GM21825 (cell line): ENCODE data around the gene COX17.

Experiments
- ATAC-seq: cut with Tn5 transposase; IDR thresholded peaks from one replicate; pipeline ENCODE4 v1.9.1; 2021; ENCODE audit warnings: mild to moderate bottlenecking, moderate library complexity; ENCODE audit not compliant: unreplicated experiment

COX17 gene

DNA sequence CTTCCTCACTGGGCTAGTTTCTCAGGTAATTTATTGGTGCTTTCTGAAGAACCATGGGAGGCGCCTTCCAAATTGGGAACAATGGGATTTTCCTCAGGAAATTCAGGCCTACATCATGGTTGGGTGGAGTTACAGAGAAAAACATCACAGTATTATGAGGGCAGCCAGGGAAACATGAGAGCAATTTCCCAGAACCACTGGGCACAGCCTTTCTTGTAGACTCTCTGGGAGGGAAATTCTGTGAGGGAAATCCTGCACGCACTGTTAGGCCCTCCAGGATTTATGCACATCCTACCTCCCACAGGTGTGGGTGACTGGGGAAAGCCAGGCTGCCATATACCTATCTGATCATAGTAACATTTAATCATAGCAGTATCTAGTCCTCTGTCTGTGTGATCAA, 30.0 kb downstream of the COX17 start:
- ATAC-seq = no peak

DNA sequence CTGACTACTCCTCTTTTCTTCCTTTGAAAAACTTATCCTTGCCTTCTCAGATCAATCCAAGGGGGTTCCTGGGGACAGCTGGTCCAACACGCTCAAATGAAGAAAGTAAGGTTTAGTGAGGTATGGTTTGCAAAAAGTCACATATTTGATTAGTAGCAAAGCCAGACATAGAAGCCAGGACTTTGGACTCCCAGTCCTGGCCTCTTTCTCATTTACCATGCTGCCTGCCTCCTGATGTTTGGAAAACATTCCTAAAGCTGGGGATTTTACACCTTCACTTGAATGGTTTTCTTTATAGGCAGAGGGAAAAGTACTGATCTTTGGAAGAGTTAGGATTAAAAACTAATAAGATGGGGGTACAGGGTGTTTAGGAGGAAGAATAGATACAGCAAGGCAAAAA, 31.4 kb downstream of the COX17 start:
- no peak for ATAC-seq

DNA sequence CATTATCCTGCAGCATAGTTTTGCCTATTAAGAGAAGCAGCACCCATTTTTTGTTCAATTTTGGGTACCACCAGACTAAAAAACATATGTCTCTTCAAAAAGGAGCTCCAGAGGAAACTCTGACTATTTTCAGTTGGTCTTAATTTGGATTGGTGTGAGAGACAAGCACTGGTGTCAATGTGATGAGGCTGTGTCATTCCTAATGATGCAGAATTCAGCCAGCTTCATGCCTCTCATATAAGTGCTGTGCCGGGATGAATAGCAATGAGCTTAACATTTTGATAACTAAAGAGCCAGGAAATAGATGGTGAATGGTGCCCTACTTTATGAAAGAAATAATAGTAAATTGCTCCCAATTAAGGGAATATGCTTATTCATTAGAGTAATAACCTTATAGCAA, 32.7 kb downstream of the COX17 start:
- ATAC-seq = no peak

DNA sequence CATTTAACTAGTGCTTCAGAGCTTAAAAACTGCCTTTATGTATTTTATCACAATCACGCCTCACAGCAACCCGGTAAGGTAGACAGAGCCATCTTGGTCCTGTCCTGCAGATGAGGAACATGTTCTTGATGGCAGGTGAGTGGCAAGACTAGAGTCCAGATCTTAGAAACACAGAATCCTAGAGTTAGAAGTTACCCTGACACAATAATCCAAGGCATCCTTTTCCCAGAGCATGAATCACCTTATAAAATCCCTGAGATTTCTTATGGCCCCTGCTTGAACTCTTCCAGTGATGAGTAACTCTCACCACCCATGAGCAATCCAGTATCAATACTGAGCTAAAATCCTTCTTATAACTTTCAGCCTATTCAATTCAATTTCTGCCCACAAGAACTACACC, 33.7 kb downstream of the COX17 start:
- no peak for ATAC-seq

DNA sequence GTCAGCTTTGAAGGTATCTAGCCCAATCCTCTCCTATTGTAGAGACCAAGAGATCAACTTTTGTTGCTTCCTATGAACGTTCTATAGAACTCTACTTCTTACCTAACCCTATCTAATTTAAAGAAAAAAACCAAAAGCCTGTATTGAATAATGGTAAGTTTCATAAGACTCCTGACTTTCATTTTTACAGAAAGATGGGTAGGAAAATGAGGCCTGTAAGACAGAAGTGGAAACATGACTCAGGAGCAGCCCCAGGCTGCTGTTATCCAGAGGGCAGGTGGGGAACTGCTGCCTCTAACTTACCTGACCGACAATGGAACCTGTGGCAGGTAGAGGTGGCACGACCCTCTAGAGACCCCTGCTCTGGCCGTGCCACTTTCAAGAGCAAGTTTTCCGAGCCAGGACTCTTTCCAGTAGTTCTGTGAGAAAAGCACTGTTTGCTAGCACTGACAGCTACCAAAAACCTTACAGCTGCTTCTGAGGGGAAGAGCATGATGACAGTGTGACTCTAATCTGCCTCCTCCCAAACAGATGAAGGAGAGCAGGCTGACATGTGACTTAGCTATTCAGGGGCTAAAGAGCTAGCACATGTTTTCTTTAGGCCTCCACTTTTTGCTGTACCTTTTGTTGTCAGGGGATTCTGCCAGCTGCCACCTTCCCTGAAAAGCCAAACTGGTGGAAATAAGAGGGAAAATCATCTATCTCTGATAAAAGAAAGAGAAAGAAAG, 34.3 kb downstream of the COX17 start:
- ATAC-seq = no peak

DNA sequence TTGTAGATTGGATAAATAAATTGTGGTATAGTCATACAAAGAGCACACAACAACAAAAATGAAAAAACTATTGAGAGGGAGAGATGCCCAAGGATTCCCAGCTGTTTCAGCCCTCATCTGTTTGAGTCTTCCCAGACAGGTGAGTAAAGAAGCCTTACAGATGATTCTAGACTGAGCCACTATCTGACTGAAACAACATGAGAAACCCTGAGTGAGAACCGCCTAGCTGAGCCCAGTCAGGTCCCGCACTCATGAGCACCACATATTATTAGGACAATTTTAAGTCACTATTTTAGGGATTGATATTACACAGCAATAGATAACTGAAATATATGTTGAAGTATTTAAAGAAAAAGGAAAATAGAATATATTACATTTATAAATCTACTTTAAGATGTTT, 35.8 kb downstream of the COX17 start:
- no peak for ATAC-seq

DNA sequence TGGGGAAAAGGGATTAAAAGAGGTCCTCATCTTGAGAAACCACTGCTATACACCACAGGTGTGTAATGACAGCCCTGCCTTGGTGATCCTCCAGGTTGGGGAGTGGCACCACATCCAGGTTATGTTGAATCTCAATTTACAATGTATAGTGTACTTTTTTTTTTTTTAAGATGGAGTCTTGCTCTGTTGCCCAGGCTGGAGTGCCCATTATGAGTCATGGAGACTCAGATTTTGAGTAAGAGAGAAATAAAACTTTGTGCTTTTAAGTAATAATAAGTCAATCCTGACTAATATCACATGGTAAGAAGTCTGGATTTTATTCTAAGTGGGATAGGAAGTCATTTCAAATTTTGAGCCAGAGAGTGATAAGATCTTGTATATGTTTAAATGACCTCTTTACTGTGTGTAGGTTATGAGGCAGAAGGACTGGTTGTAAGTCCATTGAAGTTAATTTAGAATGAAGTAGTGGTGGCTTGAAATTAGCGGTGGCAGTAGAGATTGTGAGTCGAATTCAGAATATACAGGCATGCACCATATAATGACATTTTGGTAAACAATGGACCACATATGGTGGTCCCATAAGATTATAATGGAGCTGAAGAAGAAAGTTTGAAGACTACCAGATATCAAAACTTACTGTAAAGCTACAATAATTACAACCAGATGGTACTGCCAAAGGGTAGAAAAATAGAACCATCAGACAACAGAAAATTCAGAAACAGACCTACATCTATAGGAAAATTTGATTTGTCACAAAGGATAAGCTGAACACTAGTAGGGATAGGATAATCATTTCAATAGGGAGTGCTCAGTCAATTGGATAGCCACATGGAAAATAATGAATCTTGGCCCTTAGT, 37.5 kb downstream of the COX17 start:
- no peak for ATAC-seq

DNA sequence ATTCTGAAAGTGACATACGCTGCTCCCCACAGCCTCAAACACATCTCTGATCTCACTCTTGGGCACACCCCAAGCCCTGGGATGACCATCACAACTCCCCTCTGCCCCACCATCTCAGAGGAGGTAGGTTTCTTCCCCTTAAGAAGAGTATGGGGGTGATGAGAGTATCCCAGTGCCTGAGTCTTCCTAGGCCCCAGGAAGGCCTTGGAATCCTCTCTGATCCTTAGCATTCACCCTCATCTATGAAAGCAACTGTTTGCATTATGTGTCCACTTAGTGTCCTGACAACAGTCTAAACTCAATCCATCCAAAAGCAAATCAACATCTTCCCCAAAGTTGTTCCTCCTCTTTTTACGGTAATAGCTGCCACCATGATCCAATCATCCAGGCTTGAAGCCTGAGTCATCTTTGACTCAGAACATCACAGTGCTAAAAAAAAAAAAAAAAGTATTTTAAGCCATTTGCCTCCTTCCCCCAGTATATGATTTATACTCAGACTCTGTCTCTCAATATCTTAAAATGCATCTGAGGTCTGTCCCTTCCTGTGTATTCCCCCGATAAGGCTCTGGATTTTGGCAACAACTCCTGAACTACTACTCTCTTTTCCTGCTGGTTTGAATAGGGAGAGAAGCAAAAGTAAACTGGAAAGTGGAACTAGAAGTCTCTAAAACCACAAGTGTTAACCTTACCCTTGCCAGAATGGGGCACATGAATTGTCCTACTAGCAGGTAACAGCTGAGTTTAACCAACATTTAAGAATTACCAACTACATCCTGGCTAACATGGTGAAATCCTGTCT, 39.3 kb downstream of the COX17 start:
- ATAC-seq = peak; percentile 32

DNA sequence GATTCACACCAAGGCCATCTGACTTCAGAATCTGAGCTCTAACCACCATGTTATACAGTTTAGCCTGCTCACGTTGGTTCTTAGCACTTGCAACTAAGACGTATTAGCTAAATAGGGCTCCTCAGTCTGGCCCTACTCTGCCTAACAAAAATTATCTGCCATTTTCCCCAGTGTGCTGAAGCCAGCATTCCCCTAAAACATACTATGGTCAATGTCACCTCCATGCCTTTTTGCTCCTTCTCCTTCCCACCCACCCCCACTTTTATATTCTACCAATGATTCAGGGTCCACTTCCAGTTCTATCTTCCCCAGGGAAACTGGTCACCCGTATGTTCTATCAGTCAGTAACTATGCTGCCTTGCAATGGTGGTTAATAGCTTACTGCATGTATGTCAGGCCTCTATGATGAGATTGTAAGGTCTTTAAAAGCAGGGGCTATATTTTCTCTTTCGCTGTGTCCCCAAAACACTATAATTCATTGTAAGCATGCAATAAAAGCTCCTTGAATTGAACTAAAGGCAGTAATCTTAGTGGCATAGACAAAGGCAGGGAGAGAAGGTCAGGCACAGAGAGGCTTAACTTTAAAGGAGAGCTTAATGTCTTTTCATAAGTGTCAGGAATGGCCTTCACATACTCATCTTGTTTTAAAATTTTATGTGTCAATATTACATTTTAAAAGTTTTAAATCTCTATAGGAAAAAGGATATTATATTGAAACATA, 40.2 kb downstream of the COX17 start:
- ATAC-seq = no peak

DNA sequence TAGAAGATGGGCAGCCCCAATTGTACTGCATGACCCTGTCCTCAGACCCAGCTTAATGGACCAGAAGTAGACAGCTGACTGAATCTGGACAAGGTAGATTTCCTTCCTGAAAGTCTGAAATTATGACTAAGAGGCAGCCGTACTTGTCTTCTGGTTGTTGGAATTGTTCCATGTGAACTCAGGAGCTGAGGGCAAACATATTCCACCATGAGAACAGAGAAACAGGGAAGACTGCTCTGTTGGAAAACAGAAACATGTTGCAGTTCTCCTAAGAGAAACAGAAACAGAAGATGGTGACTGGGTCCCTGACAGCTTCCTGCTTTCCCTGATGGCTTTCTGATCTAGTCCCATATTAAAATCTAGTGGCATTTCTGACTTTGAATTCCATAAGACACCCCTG, 41.0 kb downstream of the COX17 start:
- no peak for ATAC-seq

DNA sequence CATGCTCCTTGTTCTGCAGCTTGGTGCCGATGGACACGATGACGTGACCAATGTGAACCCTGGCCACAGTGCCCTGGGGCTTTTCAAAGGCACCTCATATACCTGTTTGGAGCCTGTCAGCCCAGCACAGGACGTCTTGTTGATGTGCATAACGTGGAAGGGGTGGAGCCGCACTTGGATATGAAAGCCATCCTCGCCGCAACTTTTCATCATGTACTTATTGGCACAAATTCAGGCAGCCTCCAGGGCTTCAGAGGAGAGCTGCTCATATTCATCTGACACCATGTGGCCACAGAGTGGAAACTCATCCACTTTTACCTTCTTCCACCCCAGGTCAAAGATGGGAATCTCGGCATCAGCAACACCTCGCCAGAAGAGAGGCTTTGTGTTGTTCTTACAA, 41.5 kb downstream of the COX17 start:
- ATAC-seq = no peak

DNA sequence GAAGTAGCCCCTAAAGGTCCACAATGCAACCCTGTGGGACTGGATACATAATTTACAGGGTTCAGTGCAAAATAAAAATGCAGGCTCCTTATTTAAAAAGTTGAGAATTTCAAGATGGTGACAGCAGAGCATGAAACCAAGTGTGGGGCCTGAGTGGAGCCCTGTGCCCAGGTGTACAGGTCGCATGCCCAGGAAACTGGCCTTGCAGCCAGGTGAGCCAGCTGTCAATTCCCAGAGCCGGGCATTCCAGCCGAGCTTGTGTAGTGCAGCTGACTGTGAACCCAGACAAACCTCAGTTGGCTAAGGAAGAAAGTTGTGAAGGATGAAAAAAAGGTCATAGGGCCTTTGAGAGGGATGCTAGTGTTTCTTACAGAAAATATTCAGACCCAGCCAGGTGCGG, 44.4 kb downstream of the COX17 start:
- no peak for ATAC-seq

DNA sequence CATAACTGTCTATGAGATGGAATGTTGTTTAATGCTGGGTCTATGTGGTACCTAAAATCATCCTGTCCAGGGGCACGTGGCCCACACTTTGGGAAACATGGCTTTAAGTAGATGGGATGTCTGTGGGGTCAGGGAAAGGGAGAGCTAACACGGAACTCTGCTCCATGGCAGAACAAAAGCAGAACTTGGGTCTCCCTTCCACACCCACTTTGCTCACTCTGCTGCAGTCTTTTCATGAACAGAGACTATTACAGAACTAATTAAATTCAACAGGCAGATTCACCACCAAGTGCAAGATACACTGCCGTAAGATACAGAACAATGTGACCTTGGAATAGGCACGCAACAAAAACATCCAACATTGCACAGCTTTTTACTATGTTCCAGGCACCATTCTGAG, 45.0 kb downstream of the COX17 start:
- ATAC-seq = no peak

DNA sequence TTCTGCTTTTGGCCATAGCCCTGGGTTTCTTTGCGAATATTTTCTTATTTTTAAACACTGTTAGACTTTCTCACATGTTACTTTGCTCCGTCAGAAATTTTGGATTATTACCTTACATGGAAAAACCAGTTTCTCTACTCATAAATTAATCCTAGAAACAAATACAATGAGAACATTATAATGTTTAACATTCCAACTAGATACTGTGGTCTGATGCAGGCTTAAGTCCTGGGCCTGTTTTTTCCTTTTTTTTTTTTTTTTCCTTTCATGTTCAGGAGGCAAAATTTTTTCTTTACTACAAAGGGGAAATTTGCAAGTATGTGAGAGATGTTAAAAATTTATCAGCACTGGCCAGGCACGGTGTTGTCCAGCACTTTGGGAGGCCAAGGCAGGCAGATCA, 45.7 kb downstream of the COX17 start:
- ATAC-seq = no peak

DNA sequence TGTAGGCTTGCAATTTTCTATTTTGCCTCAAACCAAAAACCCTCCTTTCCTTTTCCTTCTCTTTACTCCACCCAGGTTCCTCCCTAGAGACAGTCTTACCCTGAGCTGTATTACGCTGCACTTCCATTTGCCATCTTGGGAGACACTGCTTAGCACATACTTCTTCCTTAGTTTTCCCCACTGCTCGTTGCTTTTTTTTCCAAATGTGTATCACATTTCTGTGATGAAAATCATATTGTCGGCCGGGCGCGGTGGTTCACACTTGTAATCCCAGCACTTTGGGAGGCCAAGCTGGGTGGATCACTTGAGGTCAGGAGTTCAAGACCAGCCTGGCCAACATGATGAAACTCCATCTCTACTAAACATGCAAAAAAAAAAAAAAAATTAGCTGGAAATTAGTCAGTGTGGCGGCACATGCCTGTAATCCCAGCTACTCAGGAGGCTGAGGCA, 46.3 kb downstream of the COX17 start:
- no peak for ATAC-seq

DNA sequence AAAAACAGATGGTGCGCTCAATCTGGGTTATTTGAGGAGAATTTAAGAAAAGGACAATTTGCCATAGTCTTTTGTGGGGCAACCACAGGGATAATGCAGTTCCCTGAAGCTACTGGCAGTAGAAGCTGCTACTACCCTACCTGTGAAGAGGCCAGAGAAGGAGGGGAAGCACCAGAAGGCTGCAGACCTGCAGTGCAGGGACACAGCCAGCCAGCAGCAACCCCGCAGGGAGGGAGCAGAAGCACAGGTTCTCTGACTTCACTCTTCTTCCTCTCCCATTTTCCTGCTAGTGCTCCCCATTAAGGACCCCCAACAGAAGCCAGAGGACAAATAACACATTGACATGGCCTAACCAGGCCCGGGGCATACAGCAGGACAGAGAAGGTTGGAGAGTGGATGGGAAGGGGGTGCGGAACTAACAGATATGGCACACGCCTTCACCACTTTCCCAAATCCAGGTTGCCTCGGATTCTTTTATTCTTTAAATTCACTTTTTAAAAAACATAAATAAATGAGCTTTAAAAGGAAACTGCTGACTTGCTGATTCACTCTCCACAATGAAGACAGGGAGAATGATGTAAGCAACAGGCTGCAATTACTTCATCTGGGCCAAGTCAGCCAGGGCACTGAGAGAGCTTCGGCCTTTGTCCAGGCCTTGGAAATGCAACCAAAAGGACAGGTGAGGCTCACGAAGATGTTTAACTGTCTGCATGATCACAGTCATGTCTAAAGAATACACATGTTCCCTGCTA, 46.9 kb downstream of the COX17 start:
- no peak for ATAC-seq

DNA sequence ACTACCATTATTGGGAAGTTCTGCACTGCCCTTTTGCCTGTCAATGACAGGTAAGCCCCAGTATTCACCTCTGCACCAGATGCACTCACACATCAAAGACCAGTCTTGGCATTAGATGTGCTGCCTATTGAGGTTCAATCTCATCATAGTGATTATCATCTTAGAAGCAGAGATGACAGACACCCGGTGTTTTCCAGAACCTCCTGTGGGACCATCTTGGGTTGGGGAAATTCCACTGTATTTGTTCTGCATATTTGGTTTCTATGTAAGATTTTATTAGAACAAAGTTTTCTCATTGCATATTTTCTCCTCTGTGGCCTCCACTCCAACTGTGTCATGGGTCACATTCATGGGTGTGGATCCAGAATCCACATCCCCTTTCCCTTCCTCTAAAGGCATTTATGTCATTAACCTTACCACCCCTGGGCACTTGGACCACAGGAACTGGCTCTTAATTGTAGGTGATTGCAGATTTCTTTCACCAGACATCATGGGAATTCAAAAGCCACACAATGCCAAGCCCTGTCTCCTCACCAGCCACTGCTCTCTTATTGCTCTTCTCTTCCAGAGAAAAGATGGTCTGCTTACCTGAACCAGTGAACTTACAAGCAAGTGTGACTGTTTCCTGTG, 48.3 kb downstream of the COX17 start:
- ATAC-seq = peak; percentile 27

DNA sequence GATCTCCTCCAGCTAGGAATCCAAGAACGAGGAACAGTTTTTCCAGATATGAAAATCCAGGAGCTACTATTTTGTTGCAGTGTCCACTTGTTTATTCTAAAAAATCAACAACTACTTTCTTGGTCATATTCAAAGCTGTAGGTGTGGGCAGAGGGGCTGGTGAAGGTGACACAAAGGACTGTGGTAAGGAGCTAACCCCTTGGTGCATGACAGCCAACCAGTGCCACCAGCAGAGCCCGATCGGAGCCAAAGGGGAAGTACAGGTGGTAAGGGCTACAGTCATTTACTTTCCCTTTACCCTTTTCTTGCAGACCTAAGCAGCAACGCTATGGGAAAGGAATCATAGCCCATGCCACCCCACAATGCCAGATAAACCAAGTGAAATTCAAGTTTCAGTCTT, 48.8 kb downstream of the COX17 start:
- peak; percentile 66 for ATAC-seq

DNA sequence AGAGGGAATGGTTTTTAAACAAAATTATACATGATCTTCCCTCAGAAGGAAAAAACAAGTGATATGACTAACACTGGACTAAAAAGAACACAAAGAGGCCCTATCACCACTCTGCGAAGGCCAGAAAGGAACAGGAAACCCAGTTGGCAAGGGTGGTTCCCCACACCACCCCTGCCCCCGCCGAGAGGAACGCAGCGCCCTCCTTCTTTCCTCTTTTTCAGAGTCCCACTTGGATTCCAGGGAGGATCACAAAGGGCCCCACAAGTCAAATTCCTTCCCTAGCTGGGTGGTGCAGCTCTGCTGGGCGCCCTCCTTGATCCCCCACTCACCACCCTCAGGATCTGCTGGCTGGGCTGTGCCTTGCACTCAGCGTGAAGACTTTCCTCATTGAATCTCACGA, 49.7 kb downstream of the COX17 start:
- no peak for ATAC-seq

DNA sequence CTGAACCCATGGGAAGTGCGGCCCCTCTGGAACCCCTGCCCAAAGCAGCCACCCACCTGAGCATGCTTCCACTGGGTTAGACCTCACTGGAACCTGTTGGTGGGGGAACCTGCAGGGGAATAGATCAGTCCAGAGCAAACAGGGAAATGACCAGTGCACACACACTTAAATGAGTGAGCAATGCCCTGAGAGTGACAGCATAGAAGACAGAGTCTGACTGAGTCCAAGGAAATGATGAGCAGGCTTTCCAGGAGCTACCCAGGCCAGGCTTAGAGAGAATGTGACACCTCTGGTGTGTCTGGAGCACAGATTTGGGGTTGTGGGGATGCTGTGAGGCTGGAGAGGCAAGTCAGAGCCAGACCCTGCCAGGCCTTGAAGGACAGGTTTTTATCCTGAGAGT, 51.0 kb downstream of the COX17 start:
- no peak for ATAC-seq
